Stimulated activated CD4-positive, alpha-beta T cell treated with anti-CD3 and anti-CD28 coated beads, Interleukin-4, amount 100 ng/mL, for 4 hours (primary cell): ENCODE results near the gene CLDN4.
"Not testable (repeated sequence)": the region's sequence is repeated elsewhere in the genome, so short reads cannot be mapped to it uniquely, and the experiment has no call there.

ENCODE experiments used
- DNase-seq, 2 experiments: peaks; one replicate each; pipeline ENCODE4 v3.0.0-alpha.2; 2020

CLDN4 gene

DNA sequence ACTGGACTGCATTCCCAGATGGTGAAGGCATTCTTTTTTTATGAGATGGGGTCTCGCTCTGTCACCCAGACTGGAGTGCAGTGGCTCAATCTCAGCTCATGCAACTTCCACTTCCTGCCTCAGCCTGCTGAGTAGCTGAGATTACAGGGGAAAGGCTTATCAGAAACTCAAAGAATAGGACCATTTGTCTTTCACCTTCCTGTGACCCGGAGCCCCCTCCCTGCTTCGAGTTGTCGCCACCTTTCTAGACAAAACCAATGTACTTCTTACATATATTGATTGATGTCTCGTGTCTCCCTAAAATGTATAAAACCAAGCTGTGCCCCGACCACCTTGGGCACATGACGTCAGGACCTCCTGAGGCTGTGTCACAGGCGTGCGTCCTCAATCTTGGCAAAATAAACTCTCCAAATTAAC lies 13.3 kb downstream of the CLDN4 start:
- DNase-seq = no peak

DNA sequence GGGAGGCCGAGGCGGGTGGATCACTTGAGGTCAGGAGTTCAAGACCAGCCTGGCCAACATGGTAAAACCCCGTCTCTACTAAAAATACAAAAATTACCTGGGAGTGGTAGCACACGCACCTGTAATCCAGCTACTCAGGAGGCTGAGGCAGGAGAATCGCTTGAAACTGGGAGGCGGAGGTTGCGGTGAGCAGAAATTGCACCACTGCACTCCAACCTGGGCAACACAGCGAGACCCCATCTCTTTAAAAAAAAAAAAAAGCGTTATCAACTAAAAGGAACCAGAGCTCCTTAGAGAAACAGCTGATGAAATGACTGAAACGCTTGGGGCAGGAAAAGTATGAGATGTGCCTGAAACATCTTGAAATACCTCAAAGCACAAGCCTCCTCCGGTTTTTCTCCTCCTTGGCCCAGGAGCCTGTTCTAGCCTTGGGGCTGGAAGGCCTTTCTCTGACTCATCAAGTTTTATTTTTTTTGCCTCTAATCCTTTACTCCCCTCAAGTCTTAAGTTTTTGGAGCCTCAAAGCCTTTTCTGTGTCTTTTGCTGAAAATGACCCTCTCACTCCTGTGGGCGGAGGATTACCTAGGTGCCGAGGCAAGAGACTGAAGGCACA lies 14.2 kb downstream of the CLDN4 start:
- no peak for DNase-seq

DNA sequence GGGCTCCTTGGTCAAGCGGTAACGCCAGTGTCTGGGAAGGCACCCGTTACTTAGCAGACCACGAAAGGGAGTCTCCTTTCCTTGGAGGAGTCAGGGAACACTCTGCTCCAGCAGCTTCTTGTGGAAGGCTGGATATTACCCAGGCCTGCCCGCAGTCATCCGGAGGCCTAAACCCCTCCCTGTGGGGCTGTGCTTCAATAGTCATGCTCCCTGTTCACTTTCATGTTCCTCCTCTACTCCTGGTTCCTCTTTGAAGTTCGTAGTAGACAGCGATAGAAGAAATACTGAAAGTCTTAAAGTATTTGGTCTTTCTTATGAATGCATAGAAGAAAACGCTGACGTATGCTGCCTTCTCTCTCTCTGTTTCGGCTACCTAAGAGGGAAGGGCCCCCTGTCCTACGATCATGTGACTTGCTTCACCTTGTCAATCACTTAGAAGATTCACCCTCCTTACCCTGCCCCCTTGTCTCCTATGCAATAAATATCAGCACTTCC lies 15.0 kb downstream of the CLDN4 start:
- DNase-seq = not testable (repeated sequence)

DNA sequence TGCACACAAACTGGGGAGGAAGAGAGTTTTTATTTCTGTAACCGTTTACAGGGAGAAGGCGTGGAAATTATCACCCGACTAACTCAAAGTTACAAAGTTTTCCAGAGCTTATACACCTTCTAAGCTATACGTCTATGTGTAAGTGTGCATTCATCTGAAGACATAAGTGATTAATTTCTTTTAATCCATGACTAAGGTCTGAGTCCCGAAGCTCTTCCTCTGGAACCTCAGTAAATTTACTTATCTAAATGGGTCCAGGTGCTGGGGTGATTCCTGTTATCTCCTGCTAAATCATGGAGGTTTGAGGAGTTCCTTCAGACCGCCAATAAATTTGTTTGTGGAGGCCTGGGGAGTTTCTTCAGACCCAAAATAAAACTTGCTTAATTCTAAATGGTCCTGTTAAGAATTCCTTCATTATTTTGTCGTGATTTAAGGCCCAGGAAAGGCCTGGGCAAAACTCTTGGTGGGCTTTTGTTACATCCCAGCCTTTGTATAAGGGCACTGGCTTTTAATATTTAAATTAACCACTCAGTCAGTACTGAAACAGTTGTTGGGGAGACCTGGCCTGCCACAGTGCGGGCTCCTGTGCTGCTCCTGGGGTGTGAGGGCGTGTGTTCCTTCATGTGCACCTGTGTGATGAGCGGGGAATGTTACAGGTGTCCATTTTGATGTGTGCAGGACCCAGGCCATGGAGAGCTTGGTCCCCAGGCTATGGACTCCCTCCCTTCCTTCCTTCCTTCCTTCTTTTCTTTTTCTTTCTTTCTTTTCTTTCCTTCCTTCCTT lies 17.3 kb downstream of the CLDN4 start:
- no peak for DNase-seq

DNA sequence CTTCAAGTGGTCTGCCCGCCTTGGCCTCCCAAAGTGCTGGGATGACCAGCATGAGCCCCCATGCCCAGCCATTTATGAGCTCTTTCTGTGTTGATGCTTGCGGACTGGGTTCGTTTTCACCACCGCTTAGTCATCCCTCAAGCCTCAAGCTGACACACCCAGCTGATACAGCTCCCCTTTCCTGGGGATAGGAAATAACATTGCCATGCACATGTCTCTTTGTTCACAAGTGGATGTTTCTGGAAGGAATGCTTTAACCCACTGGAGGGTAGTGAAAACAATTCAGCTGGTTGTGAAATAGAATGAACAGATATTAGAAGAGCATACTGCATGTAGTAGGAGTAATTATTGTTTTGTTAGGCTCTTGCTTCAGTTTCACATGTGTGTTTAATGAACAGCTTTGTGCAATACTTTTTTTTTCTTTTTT lies 20.0 kb downstream of the CLDN4 start:
- no peak for DNase-seq

DNA sequence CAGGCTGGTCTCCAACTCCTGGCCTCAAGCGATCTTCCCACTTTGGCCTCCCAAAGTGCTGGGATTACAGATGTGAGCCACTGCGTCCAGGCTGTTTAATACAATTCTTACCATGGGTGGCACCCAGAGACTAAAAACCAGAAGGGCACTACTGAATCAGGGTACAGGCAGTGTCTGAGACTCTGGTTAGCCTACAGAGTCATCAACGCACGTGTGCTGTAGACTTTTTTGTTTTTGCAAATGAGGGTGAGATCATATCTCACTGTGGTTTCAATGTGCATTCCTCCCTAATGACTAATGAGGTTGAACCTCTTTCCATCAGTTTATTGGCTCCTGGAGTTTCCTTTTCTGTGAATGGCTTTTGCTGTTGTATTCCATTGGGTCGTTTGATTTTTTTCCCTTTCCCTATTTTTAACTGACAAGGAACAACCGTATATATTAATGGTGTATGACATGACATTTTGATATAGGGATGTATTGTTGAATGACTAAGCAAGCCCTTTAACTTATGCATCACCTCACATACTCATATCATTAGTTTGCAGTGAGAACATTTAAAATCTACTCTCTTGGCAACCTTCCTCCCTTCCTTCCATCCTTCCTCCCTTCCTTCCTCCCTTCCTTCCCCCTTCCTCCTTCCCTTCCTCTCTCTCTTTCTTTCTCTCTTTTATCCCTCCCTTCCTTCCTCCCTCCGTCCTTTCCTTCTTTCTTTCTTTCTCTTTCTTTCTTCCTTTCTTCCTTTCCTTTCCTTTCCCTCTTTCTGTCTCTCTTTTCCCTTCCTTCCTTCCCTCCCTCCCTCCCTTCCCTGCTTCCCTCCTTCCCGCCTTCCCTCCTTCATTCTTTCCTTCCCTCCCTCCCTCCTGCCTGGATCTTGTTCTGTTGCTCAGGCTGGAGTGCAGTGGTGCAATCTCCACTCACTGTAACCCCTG lies 20.9 kb downstream of the CLDN4 start:
- no peak for DNase-seq

DNA sequence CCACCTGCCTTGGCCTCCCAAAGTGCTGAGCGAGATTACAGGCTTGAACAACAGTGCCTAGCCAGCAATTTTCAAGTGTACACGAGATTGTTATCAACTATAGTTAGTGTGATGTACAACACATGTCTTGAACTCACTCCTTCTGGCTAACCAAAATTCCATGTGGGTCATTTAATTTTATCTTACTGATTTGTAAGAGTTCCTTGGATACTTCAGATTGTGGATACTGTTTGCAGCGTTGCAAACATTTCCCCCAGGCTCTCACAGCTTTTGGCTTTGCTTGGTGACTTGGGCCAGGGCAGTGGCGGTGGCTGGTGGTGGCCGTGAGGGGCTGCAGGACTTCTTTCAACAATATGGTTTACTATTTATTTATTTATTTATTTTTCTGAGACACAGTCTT lies 21.7 kb downstream of the CLDN4 start:
- no peak for DNase-seq

DNA sequence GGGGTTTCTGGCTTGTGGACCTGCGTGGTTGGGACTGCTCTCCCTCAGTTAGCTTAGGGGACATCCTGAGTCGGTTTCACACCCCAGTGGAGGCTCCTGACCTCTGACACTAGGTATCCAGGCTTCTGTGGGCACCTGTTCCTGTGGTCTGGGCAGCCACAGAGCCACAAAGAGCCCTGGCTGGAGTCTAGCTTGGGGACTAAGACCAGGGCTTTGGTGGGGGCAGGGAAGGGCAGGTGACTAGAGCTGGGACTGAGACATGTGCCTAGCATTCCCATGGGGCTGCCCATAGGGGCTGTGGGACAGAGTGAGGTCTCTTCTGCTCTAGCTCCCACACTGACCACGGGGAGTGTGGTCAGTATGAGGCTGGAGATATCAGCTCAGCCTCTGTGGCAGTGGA lies 26.1 kb downstream of the CLDN4 start:
- DNase-seq = no peak

DNA sequence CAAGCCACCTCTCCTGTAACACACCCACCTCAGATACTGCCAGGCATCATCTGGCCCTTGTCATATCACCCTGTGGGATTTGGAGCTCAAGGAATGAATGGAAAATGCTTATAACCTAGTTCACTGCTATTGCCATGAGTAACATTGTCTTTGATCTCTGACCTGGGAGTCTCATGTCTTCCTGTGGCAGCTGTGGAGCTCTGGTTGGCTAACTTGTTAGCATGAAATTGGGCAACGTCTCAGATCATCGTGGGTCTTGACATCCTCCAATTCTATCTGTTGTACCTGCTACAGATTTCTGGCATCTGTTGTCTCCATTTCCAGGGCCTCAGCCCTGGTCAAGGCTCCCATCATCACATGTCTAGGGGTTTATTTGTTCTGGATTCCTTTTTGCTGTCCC lies 28.0 kb downstream of the CLDN4 start:
- DNase-seq = no peak

DNA sequence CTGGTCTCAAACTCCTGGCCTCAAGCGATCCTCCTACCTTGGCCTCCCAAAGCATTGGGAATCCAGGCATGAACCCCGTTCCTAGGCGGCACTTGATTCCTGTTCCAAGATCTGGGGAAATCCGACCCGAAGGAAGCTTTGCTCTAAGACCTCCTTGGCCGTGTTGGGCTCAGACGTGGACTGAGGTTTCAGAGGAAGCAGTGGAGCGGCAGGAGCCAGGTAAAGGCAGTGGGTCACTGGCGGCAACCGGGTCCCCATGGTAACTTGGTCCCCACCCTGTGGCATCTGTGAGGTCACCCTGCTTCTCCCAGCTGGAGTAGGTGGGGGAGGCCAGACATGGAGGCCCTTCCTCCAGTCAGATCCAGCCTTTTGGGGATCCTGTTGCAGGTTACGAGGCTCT lies 30.1 kb downstream of the CLDN4 start, which contains the start of gene TMEM270:
TMEM270 (plus strand) TSS at position 301 of the 400 bp plus-strand sequence; CDS start at position 337, 36 bp downstream.
- no peak for DNase-seq

DNA sequence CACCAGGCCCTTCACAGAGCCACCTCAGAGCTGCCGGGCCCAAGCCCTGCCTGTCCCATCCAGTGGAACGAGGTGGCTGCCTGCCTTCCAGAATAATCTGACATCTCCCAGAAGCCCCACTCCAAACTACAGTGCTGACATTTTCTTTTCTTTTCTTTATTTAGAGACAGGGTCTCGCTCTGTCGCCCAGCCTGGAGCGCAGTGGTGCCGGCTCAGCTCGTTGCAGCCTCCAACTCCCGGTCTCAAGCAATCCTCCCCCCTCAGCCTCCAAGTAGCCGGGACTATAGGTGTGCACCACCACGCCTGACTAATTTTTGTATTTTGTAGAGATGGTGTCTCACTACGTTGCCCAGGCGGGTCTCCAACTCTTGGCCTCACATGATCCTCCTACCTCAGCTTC lies 30.5 kb downstream of the CLDN4 start:
- DNase-seq = no peak

DNA sequence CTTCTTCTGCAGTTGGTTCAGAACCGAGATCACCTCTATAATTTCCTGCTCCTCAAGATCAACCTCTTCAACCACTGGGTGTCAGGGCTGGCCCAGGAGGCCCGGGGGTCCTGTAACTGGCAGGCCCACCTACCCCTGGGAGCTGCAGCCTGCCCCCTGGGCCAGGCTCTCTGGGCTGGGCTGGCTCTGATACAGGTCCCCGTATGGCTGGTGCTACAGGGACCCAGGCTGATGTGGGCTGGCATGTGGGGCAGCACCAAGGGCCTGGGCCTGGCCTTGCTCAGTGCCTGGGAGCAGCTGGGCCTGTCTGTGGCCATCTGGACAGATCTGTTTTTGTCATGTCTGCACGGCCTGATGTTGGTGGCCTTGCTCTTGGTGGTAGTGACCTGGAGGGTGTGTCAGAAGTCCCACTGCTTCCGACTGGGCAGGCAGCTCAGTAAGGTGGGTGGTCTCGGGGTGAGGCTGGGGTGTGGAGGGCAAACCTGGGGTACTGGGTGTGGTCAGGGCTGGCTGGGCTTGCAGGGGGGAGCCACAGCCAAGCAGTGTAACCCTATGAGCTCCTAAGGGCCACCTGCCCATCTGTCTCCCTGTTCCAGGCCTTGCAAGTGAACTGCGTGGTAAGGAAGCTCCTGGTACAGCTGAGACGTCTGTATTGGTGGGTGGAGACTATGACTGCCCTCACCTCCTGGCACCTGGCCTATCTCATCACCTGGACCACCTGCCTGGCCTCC lies 34.4 kb downstream of the CLDN4 start:
- DNase-seq = no peak

DNA sequence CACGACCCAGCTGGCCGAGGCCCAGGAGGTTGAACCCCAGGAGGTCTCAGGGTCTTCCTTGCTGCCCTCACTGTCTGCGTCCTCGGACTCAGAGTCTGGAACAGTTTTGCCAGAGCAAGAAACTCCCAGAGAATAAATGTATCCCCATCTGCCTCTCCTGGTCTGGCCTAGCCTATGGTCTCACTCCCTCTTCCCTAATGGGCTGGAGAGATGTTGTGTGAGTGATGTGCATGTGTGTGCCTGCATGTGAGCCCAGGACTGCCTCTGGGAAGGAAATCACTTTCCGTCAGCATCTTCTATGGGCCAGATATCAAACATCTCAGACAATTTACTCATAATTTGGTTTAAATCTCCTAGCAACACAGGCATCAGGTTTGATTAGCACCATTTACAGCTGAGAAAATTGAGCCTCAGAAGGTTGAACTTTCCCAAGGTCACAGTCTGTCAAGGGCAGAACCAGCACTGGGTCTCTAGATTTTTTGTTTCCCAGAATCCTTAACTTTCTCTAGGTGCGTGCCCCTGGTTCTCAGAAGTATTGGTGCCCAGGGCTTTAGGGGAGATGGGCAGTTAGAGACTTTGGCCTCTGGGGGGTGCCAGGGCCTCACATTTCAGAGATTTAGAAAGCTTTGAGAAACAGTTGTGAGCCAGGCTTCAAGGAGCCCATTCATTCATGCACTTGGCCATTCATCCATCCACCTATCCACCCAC lies 35.1 kb downstream of the CLDN4 start:
- DNase-seq = no peak

DNA sequence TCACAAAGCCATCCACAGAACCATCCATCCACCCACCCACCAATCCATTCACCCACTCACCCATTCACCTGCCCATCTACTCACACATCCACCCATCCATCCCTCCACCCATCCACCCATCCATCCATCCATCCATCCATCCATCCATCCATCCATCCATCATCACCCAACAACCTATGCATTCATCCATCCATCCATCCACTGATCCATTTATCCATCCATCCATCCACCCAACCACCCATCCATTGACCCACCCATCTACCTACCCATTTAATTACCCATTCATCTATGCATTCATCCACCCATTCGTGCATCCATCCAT lies 35.6 kb downstream of the CLDN4 start:
- no peak for DNase-seq

DNA sequence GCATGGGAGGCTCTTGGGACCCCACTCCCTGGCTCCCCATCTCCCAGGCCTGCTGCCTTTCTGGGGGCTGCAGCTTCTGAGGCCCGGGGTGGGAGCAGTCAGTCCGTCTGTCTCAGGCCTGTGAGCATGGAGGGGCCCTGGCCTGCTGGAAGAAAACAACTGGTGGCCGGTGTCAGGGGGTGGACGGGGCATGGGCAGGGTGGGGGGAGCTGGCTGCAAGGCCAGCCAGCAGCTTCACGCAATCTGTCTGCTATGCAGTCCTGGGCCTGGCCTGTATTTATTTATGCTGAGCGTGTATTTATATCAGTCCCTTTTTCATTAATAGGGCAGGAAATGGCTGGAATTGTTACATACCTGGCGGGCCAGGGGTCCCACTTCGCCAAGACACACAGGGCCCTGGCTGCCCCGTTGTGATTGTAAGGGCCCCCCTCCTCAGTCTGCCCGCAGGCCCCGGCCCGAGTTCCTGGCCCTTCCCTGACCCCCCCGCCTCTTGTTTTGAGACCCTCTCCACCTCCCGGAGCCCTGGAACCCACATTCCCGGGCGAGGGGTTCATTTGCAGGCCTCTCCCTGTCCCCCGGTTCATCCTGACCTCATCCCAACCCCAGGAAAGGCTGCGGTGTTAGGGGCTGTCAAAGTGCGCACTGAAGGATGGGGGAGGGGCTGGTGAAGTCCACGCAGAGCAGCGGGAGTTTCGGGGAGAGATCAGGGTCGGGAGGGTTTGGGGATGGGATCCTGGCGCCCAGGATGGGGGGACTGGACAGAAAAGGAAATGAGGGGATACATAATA lies 38.4 kb downstream of the CLDN4 start:
- no peak for DNase-seq

DNA sequence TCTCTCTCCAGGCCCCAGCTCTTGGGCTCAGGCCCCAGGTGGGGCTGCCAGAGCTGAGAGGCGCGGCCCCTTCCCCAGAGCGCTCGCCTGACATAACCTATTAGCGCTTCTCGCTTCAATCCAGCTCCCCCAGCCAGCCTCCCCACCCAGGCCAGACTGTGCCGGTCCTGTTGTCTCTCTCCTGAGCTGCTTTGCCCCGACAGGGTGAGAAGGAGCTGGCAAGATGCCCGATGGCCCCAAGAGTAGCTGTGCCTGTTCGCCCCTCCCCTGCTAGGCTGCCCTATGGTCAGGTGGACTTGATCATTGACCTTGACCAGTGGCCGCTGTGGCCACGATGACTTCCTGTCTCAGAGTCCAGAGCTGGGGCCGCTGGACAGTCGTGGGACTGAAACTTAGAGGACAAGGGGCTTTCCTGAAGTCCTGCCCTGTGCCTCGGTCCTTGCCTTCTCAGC lies 39.3 kb downstream of the CLDN4 start:
- DNase-seq = no peak

DNA sequence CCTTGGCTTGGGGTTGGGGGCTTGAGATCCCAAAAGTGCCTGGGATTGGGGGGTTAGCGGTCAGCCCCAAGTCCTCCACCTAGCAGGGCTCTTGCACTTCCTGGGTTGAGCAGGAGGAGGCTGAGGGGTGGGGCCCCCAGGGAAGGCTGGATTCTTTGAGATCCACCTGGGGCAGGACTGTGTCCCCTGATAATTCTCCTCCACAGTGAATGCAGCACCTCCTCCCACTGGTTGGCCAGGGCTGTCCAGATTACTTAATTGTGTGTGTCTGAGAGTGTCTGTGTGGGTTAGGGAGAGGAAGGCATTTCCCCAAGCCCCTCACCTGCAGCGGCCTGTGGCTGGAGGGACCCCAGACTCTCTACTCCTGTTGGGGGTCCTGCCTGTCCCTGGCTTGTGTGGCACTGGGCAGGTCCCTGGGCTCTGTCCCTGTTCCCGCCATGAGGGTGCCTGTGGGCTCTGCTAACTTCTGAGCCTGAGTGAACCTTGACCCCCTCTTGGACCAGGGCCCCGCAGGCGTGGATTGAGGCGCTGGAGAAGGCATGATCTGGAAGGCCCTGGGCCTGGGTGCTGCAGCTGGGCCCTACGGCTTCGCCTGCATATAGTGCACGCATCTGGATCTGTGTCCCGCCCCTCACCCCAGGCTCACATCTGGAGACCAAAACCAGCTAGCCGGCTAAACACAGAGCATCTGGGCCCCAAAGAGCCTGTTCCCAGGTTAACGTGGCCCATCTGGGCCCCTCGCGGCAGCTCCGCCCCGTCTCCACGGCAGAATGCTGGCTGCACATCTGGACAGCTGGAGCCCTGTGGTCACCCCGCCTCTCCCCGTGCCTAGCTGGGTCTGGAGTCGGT lies 40.6 kb downstream of the CLDN4 start:
- DNase-seq = no peak

DNA sequence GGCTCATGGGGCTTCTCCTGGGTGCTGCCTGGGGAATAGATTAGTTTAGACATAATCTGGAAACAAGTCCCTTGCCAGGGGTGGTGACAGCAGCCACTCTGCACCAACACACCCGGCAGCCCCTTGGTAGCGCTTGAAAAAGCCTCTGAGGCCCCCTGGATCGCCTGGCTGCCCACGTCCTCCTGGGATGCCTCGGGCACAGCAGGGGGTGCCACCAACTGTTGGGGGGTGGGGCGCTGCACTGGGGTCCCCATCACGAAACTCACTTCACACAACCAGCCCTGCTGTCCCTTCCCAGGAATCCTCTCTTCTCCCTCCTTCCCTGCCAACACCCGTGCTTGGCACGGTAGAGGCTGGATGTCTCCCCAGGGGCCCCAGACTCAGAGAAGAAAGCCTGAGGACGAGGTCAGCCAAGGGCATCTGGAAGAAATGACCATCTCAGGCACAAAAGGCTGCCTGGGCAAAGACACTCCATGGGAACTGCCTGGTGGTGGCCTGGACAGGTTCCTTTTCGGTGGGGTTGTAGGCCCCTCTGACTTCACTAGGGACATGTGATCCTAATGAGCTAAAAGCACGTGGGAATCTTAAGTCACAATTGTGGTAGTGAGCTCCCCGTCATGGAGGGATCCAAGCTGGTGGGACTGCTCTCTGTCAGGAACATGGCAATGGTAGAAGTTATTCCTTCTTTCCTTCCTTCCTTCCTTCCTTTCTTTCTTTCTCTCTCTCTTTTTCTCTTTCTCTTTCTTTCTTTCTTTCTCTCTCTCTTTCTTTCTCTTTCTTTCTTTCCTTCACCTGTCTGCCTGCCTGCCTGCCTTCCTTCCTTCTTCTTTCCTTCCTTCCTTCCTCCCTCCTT lies 41.5 kb downstream of the CLDN4 start:
- no peak for DNase-seq

DNA sequence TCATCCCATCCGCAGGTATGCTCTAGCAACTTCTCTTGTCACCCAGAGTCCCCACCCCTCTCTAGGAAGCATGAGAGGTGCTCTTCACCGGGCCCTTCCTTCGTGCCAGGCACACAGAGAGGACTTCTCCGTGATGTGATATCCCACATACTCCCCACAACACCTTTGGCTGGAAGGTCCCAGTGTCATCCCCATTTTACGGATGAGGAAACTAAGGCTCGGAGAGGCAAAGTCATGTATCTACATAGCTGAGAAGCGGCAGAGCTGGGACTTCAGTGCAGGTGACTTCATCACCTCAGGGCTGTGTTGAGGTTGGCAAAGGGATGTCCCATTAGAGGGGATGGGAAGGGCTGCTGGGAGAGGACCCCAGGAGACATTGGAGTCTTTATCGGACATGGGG lies 45.6 kb downstream of the CLDN4 start:
- no peak for DNase-seq
